PFSK-1 (cell line): Measurements from ENCODE around the gene SLC39A9.

Experiments
- POLR2AphosphoS5 ChIP-seq: IDR thresholded peaks from 2 replicates; pipeline ENCODE4 v1.6.1; 2012; ENCODE audit warnings: low read depth, mild to moderate bottlenecking, control low read depth, low read length, moderate library complexity
- REST ChIP-seq, 2 experiments: IDR thresholded peaks; 2 replicates each; pipeline versions ENCODE4 v1.6.1 to v1.8.0; 2011 to 2012; ENCODE audit warnings: low read depth in 2 of 2, low read length in 2 of 2, control low read depth in 1 of 2, inconsistent platforms in 1 of 2, mild to moderate bottlenecking in 1 of 2, moderate library complexity in 1 of 2; ENCODE audit not compliant: insufficient read depth in 1 of 2
- SIN3A ChIP-seq: IDR thresholded peaks from 2 replicates; pipeline ENCODE4 v1.6.1; 2012; ENCODE audit warnings: mild to moderate bottlenecking, low read length, moderate library complexity, borderline replicate concordance; ENCODE audit not compliant: insufficient read depth

GRCh38 chr14:69355607-69356281, 42.7 kb upstream of the SLC39A9 start:
- no peak for TF ChIP-seq POLR2AphosphoS5
- no peak for TF ChIP-seq REST (IDR thresholded peaks at IDR 0.05; ENCODE audit: insufficient read depth in 1 of 2, low read depth in 2 of 2, low read length in 2 of 2)
- TF ChIP-seq SIN3A: no peak
